GM19438 (cell line): ENCODE data around the gene USP35.

ENCODE experiments used
- ATAC-seq: cut with Tn5 transposase; IDR thresholded peaks from one replicate; pipeline ENCODE4 v1.9.1; 2021; ENCODE audit warnings: low read depth; ENCODE audit not compliant: unreplicated experiment

The USP35 gene

DNA sequence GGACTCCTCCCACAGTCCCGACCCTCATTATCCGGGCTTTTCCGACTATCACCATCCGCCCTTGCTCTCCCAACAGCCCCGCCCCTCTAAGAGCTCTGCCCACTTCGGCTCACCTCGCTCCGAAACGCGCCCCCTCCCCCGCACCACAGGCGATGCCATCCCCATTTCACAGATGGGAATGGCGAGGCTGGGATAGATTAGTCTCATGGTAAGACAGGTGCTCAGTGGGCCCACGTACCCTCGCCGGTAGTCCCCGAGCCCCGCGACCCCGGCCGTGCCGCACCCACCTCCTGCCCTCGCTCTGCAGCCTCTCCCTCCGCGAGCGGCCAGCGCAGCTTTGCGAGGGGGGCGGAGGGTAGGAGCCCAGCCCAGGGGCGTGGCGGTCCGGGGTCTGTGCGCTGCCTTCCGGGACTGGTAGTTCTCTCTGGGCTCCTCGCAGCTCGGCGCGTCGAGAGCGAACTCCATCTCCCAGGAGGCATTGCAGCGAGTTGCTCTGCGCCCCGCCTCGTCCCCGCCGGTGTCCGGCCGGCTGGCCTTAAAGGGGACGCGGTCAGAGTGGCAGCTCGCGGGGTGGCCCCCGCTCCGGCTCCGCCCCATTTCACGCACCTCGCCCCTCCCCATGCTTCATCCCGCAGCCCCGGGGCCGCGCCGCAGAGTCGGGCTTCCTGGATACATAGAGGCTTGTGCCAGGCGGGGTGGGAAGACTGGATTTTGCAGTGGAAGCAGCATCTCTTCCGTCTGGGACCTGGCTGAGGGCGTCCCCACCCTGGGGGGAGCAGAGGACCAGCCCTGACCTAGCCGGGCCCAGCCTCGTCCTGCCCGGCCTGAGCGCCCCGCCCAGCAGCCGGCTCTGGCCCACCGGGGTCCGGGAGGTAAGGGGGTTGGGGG, at the start of gene USP35, which contains the start of gene KCTD21:
USP35 (plus strand) TSS at position 634 of the 888 bp plus-strand sequence. CDS start 7,327 bp downstream, outside the sequence.
KCTD21 (minus strand) TSS at position 341 of the 888 bp plus-strand sequence. CDS start 14,072 bp downstream, outside the sequence.
- ATAC-seq = peak; percentile 97

DNA sequence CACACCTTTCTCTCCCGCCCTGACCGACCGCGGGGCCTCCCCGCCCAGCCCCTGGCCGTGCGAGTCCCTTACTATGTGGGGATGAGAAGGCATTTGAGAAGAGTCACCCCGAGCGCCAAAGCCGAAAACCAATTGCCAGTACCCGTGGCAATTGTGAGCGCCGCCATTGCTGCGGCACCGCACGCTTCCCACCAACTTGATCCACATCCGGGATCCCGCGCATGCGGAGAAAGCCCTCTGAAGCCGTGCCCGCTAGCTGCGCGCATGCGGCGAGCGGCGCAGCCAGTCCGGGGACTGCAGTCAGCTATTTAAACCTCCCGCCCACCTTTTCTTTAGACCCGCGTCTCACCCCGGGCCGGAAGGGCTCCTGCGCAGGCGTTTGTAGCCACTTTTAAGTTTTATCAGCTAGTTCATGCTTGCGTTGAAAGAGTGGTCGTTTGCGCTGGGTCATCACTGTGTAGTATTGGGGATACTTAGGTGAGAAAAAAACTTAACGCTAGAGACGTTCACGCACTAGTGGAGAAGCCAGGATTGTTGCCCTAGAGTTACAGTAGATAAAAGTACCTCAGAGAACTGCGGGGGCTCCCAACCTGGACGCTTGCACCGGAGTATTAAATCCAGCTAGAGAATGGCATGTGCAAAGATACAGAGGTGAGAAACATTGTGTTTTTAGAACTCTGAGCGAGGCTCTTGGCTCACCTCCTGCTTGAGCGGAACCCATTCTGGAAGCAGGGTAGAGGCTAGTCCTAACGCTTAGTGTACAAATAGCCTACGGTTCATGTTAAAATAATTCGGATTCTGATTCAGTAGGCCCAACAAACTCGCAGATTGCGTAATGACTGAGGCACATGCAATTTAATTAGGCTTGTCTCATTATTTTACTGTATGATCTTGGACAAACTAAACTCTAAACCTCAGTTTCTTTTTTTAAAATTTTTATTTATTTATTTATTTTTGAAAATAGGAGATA, 49.0 kb upstream of the USP35 start, which contains the start of gene ALG8:
ALG8 (minus strand) TSS at position 205 of the 970 bp plus-strand sequence; CDS start at position 167, 38 bp downstream.
- peak; percentile 92 for ATAC-seq

DNA sequence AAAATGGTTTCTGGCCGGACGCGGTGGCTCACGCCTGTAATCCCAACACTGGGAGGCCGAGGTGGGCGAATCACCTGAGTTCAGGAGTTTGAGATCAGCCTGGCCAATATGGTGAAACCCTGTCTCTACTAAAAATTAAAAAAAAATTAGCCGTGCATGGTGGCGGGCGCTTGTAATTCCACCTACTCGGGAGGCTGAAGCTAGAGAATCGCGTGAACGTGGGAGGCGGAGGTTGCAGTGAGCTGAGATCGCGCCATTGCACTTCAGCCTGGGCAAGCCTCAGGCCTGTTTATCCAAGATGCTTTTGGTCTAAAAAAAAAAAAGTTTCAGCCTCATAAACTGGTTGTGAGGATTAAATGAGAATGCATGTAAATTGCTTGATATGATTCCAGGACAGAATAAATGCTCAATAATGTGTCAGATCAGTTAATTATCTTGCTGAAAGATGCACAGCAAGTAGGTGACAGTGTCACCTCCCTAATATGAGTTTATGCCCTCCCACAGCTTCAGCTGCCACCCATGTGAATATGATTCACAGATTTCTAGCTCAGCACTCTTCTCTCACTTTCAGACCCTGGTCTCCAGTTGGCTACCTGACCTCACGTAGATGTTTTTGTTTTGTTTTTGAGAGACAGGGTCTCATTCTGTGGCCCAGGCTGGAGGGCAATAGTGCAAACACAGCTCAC, 48.2 kb upstream of the USP35 start:
- ATAC-seq = no peak

- no peak for ATAC-seq
Measured at GRCh38 chr11:78145511-78146025, 43.2 kb upstream of the USP35 start.

DNA sequence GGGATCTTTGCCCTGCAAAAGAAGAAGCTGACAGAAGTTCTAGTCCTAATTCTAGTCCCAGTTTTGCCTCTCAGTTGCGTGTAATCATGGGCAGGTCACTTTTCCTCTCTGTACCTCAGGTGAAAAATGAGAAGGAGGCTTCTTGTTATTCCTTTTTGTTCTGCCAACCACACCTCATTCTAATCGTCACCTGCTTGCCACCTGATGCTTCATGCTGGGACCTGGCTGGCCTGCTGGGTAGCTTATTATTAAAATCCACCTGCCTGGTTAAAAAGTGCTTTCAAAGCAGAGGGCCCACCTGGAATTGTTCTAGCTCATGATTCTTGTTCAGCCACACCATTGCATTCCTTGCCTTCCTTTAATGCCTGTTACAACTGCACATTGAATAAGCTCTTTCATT, 40.9 kb upstream of the USP35 start:
- ATAC-seq = no peak

- no peak for ATAC-seq
Measured at GRCh38 chr11:78149646-78150045, 39.1 kb upstream of the USP35 start.

GRCh38 chr11:78150346-78150745, 38.4 kb upstream of the USP35 start:
- no peak for ATAC-seq

DNA sequence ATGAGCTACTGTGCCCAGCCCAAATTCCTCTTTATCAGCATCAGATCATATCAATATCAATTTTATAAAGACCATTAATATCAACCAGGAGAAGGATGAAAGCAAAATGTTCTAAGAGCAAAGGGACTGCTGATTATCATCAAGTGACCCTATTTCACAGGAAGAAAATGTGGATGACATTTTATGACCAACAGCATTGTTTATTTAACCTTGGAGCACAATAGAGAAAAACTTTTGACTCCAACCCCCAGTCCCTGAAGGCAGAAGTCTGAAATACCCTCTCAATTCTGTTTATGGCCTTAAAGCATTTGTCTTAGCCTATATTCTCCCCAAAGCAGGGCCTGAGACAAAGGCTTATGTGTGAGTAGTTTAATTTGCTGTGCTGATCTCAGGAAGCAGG, 38.0 kb upstream of the USP35 start:
- no peak for ATAC-seq

GRCh38 chr11:78151804-78152203, 36.9 kb upstream of the USP35 start:
- ATAC-seq = no peak

- ATAC-seq = no peak
Measured at GRCh38 chr11:78156127-78156844, 32.4 kb upstream of the USP35 start.

DNA sequence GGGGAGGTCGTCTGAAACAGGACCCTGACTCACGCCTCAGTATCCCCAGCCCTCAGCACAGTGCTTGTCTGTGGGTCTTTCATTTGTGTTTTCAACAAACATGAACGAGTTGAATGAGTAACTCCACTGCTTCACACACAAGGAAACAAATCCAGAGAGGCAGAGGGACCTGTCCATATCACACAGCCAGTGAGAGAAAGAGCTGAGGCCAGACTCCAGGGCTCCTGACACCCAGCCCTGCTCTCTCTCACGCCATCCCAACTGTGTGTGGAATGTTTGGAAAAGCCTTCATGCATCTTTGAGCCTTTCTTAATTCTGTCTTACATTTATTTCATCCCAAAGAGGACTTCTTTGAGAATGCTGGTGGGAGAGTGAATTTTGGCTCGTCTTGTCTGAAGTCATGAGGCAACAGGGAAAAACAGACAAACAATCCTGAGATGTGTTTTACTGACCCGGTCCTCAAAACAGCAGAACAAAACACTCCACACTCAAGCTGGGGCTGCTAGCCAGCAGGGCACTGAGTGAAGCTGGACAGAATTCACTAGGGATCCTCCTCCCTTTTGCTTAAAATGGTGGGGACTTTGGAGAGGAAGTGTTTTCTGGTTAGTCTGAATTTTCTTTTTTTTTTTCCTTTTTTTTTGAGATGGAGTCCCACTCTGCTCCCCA, 29.6 kb upstream of the USP35 start:
- no peak for ATAC-seq

- no peak for ATAC-seq
Measured at GRCh38 chr11:78160557-78160956, 28.2 kb upstream of the USP35 start.

DNA sequence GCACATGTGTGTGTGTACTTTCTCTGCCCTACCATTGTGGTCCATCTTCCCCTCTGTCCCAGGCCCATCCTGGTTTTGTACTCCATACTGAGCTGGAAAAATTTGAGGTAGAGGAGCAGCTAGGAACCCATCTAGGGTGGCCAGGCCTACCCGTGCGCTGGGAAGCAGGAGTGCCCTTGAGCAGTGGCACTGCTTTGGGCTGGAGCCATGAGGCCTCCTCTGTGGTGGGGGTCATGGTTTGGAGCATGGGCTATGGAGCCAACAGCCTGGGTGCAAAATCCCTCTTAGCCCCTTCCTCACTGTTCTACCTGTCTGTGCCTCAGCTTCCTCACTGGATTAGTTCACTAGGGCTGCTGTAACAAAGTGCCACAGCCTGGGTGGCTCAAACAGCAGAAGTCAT, 27.4 kb upstream of the USP35 start:
- no peak for ATAC-seq

- no peak for ATAC-seq
Measured at GRCh38 chr11:78161962-78162371, 26.8 kb upstream of the USP35 start.

GRCh38 chr11:78163828-78164227, 24.9 kb upstream of the USP35 start:
- no peak for ATAC-seq

- no peak for ATAC-seq
Measured at GRCh38 chr11:78164471-78164870, 24.2 kb upstream of the USP35 start.

GRCh38 chr11:78166855-78167469, 21.8 kb upstream of the USP35 start:
- ATAC-seq = no peak
